K562 (cell line): ENCODE data around the gene BRF1. TPM values are rescaled to one million over a fixed set of nuclear protein-coding genes. Genes with fewer than 3 reads are reported as not detected.
A peak's percentile ranks its signal among the peaks of the same experiment; 100 is the strongest.

Experiments
- ATAC-seq: fragments of 200-7000 bp; cut with Tn5 transposase; 3 replicates; pipeline ENCODE4 v1.9.1; 2020; ENCODE audit warnings: moderate library complexity
- BruUV-seq: library from RNA; stranded (reverse); fragments of 400-500 nt; replicated peaks from 2 replicates; lab custom pipeline; 2021; lab: Mats Ljungman, UMichigan
- CTCF ChIA-PET: fragments of 300-600 bp; formaldehyde crosslinking; extraction: SDS; loops from one replicate; lab custom pipeline; 2021; ENCODE audit warnings: low intra/inter-chr PET ratio; lab: Yijun Ruan, JAX
- POLR2A ChIA-PET: fragments of 300-600, 350-650 bp; sonication (Branson Sonifier 250); formaldehyde crosslinking; extraction: SDS; loops from one replicate; lab custom pipeline; 2021; ENCODE audit warnings: antibody characterized with exemption, inconsistent platforms; lab: Yijun Ruan, JAX
- DNase-seq, 4 experiments: peaks; one replicate each; pipeline versions ENCODE4 v3.0.0 to v3.0.0-alpha.2; 2011 to 2018; ENCODE audit warnings: low spot score in 3 of 4, mixed read lengths in 3 of 4; ENCODE audit errors: extremely low read depth in 1 of 4
- FAIRE-seq: peaks from 2 replicates; lab custom pipeline; 2011; peaks lifted over from hg19 to GRCh38; lab: Jason Lieb, UNC
- H2AFZ ChIP-seq: 2 replicates; pipeline ENCODE4 v1.6.0; 2011; ENCODE audit warnings: low read depth, low read length, control low read depth, inconsistent platforms
- H3K27ac ChIP-seq: fragments of 200-600 bp; 3 replicates; pipeline ENCODE4 v1.8.0; 2011; ENCODE audit warnings: low read depth, mild to moderate bottlenecking, control low read depth, inconsistent platforms, low read length, moderate library complexity, mixed read lengths; ENCODE audit errors: extremely low read depth
- H3K27me3 ChIP-seq, 2 experiments: fragments of 300-600 bp in 1 of 2; 2 replicates in 1 of 2; 3 replicates in 1 of 2; pipeline versions ENCODE4 v1.6.0 to v1.8.0; 2011; ENCODE audit warnings: inconsistent platforms in 2 of 2, low read length in 2 of 2, mild to moderate bottlenecking in 1 of 2, mixed read lengths in 1 of 2, moderate library complexity in 1 of 2; ENCODE audit not compliant: control insufficient read depth in 2 of 2, insufficient read depth in 2 of 2
- H3K36me3 ChIP-seq: fragments of 300-600 bp; 3 replicates; pipeline ENCODE4 v1.8.0; 2011; ENCODE audit warnings: mild to moderate bottlenecking, low read length, inconsistent platforms; ENCODE audit not compliant: control insufficient read depth, insufficient read depth
- H3K4me1 ChIP-seq, 2 experiments: fragments of 200-600 bp in 1 of 2; replicated peaks in 1 of 2; 2 replicates in 1 of 2; 3 replicates in 1 of 2; pipeline versions ENCODE4 v1.5.1 to v1.8.0; 2011; ENCODE audit warnings: inconsistent platforms in 2 of 2, low read length in 2 of 2, mild to moderate bottlenecking in 1 of 2, mixed read lengths in 1 of 2, moderate library complexity in 1 of 2; ENCODE audit not compliant: control insufficient read depth in 2 of 2, insufficient read depth in 2 of 2
- H3K4me2 ChIP-seq: 2 replicates; pipeline ENCODE4 v1.6.1; 2011; ENCODE audit warnings: low read length, control low read depth, inconsistent platforms, mixed read lengths; ENCODE audit not compliant: insufficient read depth
- H3K4me3 ChIP-seq: fragments of 200-600 bp; sonication (generic), shearing (Covaris generic); 2 replicates; pipeline ENCODE4 v1.5.1; 2016; ENCODE audit warnings: control low read depth, inconsistent platforms
- H3K79me2 ChIP-seq: fragments of 200-600 bp; 3 replicates; pipeline ENCODE4 v1.8.0; 2011; ENCODE audit warnings: low read length, inconsistent platforms; ENCODE audit not compliant: control insufficient read depth, insufficient read depth
- H3K9ac ChIP-seq, 2 experiments: 2 replicates each; pipeline versions ENCODE4 v1.6.0 to v1.6.1; 2011; ENCODE audit warnings: low read depth in 2 of 2, low read length in 2 of 2, control low read depth in 1 of 2, inconsistent platforms in 1 of 2, mild to moderate bottlenecking in 1 of 2, mixed read lengths in 1 of 2; ENCODE audit not compliant: insufficient read depth in 1 of 2
- H3K9me1 ChIP-seq: one replicate; pipeline ENCODE4 v1.6.0; 2011; ENCODE audit warnings: inconsistent platforms, mild to moderate bottlenecking, low read length, moderate library complexity; ENCODE audit not compliant: control insufficient read depth, insufficient read depth
- H3K9me3 ChIP-seq: replicated peaks from 2 replicates; pipeline ENCODE4 v1.5.1; 2011; ENCODE audit warnings: low read depth, low read length, inconsistent platforms; ENCODE audit not compliant: control insufficient read depth, insufficient read depth
- H4K20me1 ChIP-seq: replicated peaks from 2 replicates; pipeline ENCODE4 v1.6.1; 2011; ENCODE audit warnings: low read length, inconsistent platforms, mixed read lengths; ENCODE audit not compliant: control insufficient read depth, insufficient read depth
- BMI1 ChIP-seq: fragments of 150-350 bp; IDR thresholded peaks from 2 replicates; pipeline ENCODE4 v1.6.1; 2014; ENCODE audit warnings: low read length
- ERF ChIP-seq: fragments of 450-650 bp; formaldehyde crosslinking; IDR thresholded peaks from 2 replicates; pipeline ENCODE4 v1.4.0; 2020; ENCODE audit warnings: mild to moderate bottlenecking, mixed read lengths
- HNRNPLL ChIP-seq: fragments of 200-400 bp; formaldehyde crosslinking; IDR thresholded peaks from 2 replicates; pipeline ENCODE4 v1.6.1; 2017; ENCODE audit warnings: low read length, low read depth, mild to moderate bottlenecking; ENCODE audit not compliant: poor library complexity, severe bottlenecking
- KAT2B ChIP-seq: IDR thresholded peaks from one replicate; pipeline ENCODE4 v1.6.1; 2012; ENCODE audit warnings: low read depth, mild to moderate bottlenecking, control low read depth, inconsistent platforms, low read length, moderate library complexity
- MTF1 ChIP-seq: fragments of 250-450 bp; sonication (Bioruptor Pico); IDR thresholded peaks from 2 replicates; pipeline ENCODE4 v1.9.0; 2021; ENCODE audit warnings: moderate library complexity, mild to moderate bottlenecking, inconsistent platforms, borderline replicate concordance
- POLR3A ChIP-seq: IDR thresholded peaks from 2 replicates; pipeline ENCODE4 v1.6.1; 2011; ENCODE audit warnings: borderline replicate concordance, mild to moderate bottlenecking, moderate library complexity; ENCODE audit not compliant: insufficient read length, insufficient read depth; ENCODE audit errors: extremely low read depth
- SAFB ChIP-seq: fragments of 200-400 bp; formaldehyde crosslinking; IDR thresholded peaks from 2 replicates; pipeline ENCODE4 v1.6.1; 2017; ENCODE audit warnings: low read depth, low read length, borderline replicate concordance
- ZNF165 ChIP-seq: fragments of 250-450 bp; sonication (Bioruptor Pico); IDR thresholded peaks from 2 replicates; pipeline ENCODE4 v1.4.0; 2020; ENCODE audit warnings: borderline replicate concordance
- ZNF224 ChIP-seq: sonication (generic); formaldehyde crosslinking; IDR thresholded peaks from 2 replicates; pipeline ENCODE4 v1.8.0; 2022; ENCODE audit warnings: mild to moderate bottlenecking, missing genetic modification reagents
- WGBS: fragments of 100-300 bp; shearing (Covaris generic); methylation state at CpG from one replicate; pipeline ENCODE4 v1.1.6; 2016; ENCODE audit warnings: low coverage, mixed read lengths; ENCODE audit not compliant: insufficient coverage; ENCODE audit errors: missing lambda C conversion rate; 5-methylcytosine and 5-hydroxymethylcytosine counted together
- in situ Hi-C: fragments of 300-500 bp; cut with MboI; formaldehyde crosslinking; loops from 4 replicates; pipeline ENCODE4 v1.15.0; 2018; ENCODE audit warnings: inconsistent platforms, mixed read lengths
- intact Hi-C: fragments of 100-400 bp; cut with micrococcal nuclease; formaldehyde crosslinking; loops from 2 replicates; pipeline ENCODE4 v1.14.2; 2022
- polyA plus RNA-seq, 8 experiments: library from polyadenylated mRNA; depleted of rRNA in 4 of 8; stranded (reverse) in 5 of 8; unstranded in 3 of 8; fragments of >200 nt; fragmentation: Nextera tagmentation in 2 of 8; fragmentation: Illumina TruSeq in 1 of 8; extraction: Ambion mirVana in 2 of 8; extraction: Trizol in 1 of 8; gene quantifications; 2 replicates each; pipeline versions ENCODE4 v1.2.1 to v1.2.3, GENCODE V29; 2011 to 2014; ENCODE audit warnings: inconsistent platforms in 1 of 8, missing spikeins in 1 of 8
- total RNA-seq, 7 experiments: library from RNA; depleted of rRNA in 6 of 7; stranded (reverse); fragments of >200 nt in 6 of 7; fragmentation: Illumina TruSeq in 2 of 7; extraction: Trizol in 2 of 7; gene quantifications; 2 replicates each; pipeline versions ENCODE4 v1.2.1 to v1.2.3, GENCODE V29; 2011 to 2021; ENCODE audit warnings: low replicate concordance in 1 of 7
- TF ChIP-seq, protein P1 (sequence below): fragments of 250-450 bp; sonication (Bioruptor Pico); IDR thresholded peaks from 2 replicates; pipeline ENCODE4 v1.4.0; 2020; ENCODE audit warnings: mild to moderate bottlenecking, moderate library complexity
- TF ChIP-seq, protein P2 (sequence below): fragments of 450-650 bp; IDR thresholded peaks from 2 replicates; pipeline ENCODE4 v1.7.0; 2016; ENCODE audit warnings: borderline replicate concordance

The BRF1 gene
- total and polyA plus RNA-seq, 9 of the 15 experiments (the other 6 are each of a cell fraction or from before 2014, with no cell fraction given), result 0.14 to 24.6 (median 8.2) TPM

DNA sequence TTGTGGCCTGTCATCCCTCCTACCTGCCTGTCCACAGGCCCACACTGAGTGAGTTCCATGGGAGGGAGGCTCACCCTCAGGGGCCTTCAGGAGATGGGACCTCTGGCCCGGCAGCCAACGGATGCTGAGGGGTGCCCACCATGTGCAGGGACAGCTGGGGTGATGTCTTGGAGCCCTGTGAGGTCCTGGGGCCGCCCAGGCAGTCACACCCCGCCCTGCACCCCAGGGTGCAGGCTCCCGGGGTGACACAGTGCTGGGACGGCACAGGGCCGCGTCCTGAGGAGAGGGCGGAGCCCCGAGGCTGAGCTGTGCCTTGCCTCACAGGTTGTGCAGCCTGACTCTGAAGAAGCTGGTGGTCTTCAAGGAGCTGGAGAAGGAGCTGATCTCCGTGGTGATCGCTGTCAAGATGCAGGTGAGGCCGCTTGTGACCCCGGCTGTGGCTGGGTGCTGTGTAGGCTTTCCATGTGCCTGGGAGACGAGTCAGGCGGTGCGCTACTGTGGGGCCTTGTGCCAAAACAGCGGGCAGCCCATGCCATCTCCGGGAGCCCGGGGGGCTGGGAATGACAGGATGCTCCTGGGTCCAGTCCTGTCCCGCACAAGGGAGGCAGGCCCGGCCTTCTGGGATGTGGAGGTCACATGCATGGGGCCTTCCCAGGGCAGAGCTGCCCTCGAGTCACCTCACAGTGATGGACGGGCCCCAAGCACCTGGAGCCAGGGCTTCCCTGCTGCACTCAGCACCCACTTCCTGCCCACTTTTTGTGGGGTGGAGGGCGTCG lies 47.6 kb upstream of the BRF1 start:
- FAIRE-seq, result no peak
- WGBS, result 68% methylated on average over 10 of the region's 26 CpGs
- Histone ChIP-seq H3K4me1 (peaks cover 10 to 54% of the 10 kb centered on the region in 2 experiments; a peak in 4 of 5 replicates), H3K36me3 (no peaks in the 10 kb centered on the region), H3K9me3 (no peaks in the 10 kb centered on the region), H4K20me1 (0 out of 2 replicates have a peak, but pooled peaks cover 3% of the 10 kb centered on the region), H3K27me3 (no peaks in the 10 kb centered on the region), H2AFZ (no peak overlapping the region), H3K9me1 (no peaks in the 10 kb centered on the region), H3K79me2 (no peaks in the 10 kb centered on the region; the same call in 2 of the 3 replicates), H3K9ac (no peak overlapping the region; a peak in 1 of 4 replicates), H3K27ac (no peak overlapping the region), H3K4me3 (no peak overlapping the region), H3K4me2 (no peak overlapping the region)
- no TSS peak for BruUV-seq
- no peak for TF ChIP-seq SAFB
- no peak for TF ChIP-seq BMI1
- TF ChIP-seq, protein P1, sequence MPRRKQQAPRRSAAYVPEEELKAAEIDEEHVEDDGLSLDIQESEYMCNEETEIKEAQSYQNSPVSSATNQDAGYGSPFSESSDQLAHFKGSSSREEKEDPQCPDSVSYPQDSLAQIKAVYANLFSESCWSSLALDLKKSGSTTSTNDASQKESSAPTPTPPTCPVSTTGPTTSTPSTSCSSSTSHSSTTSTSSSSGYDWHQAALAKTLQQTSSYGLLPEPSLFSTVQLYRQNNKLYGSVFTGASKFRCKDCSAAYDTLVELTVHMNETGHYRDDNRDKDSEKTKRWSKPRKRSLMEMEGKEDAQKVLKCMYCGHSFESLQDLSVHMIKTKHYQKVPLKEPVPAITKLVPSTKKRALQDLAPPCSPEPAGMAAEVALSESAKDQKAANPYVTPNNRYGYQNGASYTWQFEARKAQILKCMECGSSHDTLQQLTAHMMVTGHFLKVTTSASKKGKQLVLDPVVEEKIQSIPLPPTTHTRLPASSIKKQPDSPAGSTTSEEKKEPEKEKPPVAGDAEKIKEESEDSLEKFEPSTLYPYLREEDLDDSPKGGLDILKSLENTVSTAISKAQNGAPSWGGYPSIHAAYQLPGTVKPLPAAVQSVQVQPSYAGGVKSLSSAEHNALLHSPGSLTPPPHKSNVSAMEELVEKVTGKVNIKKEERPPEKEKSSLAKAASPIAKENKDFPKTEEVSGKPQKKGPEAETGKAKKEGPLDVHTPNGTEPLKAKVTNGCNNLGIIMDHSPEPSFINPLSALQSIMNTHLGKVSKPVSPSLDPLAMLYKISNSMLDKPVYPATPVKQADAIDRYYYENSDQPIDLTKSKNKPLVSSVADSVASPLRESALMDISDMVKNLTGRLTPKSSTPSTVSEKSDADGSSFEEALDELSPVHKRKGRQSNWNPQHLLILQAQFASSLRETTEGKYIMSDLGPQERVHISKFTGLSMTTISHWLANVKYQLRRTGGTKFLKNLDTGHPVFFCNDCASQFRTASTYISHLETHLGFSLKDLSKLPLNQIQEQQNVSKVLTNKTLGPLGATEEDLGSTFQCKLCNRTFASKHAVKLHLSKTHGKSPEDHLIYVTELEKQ (CRISPR knock-in tag), result no peak
- no peak for TF ChIP-seq ERF (CRISPR knock-in tag)
- no peak for TF ChIP-seq POLR3A
- no peak for TF ChIP-seq MTF1 (CRISPR knock-in tag)
- TF ChIP-seq KAT2B, result no peak
- TF ChIP-seq ZNF224, result no peak
- TF ChIP-seq, protein P2, sequence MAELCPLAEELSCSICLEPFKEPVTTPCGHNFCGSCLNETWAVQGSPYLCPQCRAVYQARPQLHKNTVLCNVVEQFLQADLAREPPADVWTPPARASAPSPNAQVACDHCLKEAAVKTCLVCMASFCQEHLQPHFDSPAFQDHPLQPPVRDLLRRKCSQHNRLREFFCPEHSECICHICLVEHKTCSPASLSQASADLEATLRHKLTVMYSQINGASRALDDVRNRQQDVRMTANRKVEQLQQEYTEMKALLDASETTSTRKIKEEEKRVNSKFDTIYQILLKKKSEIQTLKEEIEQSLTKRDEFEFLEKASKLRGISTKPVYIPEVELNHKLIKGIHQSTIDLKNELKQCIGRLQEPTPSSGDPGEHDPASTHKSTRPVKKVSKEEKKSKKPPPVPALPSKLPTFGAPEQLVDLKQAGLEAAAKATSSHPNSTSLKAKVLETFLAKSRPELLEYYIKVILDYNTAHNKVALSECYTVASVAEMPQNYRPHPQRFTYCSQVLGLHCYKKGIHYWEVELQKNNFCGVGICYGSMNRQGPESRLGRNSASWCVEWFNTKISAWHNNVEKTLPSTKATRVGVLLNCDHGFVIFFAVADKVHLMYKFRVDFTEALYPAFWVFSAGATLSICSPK, result no peak
- no peak for TF ChIP-seq ZNF165 (CRISPR knock-in tag)
- no peak for TF ChIP-seq HNRNPLL
- in situ Hi-C loops, result loop anchor here (10.0 kb wide), 1 partner anchor 84 kb away; no protein-coding TSS in a partner anchor
- intact Hi-C loops, result no loop called here
- POLR2A ChIA-PET, result no interaction called here
- 0 out of 3 replicates have a peak, but pooled peaks have one; percentile 20 for ATAC-seq
- DNase-seq, result no peak
- CTCF ChIA-PET, result no interaction called here
